HG02973 (cell line): Measurements from ENCODE around the gene ATF7IP2.
"Not testable (repeated sequence)": the region's sequence is repeated elsewhere in the genome, so short reads cannot be mapped to it uniquely, and the experiment has no call there.

ENCODE experiments used
- ATAC-seq: cut with Tn5 transposase; IDR thresholded peaks from one replicate; pipeline ENCODE4 v1.9.1; 2021; ENCODE audit warnings: moderate library complexity; ENCODE audit not compliant: unreplicated experiment

ATF7IP2 gene

DNA sequence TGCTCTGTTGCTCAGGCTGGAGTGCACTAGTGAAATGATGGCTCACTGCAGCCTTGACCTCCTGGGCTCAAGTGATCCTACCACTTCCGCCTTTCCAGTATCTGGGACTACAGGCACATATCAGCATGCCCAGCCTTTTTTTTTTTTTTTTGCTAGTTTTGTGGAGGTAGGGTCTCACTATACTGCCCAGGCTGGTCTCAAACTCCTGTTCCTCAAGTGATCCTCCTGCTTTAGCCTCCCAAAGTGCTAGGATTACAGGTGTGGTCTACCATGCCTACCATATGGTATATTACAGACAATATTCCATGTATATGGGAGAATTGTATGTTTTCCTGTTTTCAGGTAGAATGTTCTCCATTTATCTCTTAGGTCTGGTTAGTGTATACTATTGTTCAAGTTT, 12.3 kb upstream of the ATF7IP2 start:
- ATAC-seq, result no peak

- no peak for ATAC-seq
These were observed 9.6 kb upstream of the ATF7IP2 start for GRCh38 chr16:10376229-10376628.

DNA sequence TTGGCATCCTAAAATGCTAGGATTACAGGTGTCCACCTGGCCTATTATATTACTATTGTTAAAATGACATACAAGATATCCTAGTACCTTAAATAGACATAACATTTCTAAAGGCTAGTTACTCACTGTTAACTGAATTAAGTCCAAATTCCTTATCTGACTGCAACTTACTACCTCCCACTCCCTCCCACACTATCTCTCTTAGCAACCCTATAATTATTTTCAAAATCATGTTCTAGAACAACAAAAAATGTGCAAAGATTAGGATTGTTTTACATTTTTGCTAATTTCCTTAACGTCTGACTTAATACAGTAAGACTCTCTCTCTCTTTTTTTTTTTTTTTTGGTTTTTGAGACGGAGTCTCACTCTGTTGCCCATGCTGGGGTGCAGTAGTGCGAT, 2.2 kb upstream of the ATF7IP2 start:
- no peak for ATAC-seq

DNA sequence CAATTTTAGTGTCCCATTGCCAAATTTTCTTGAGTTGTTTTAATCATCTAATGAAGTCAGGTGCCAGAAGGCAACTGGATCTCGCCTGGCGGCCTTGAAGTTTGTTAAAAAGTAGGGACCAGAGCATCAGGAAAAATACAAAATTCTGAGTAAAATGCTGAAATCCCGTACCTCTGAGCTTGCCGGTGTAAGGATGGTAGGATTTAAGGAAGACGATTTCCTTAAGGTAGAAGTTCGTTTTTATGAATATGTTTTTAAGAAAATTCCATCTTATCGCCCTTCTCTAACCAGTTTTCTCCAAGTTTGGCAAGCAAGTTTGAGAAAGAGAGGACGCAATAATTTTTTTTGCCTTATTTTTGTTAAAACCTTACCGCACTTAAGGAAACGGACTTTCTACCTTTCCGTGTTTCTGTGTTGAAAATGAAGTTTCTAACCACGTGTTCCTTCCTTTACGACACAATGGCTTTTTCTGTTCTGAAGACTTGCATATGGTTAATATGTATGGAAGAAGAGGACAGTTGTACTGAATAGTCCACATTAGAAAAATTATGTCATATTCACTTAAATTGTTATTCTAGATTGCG, 748 bp downstream of the ATF7IP2 start:
- no peak for ATAC-seq

DNA sequence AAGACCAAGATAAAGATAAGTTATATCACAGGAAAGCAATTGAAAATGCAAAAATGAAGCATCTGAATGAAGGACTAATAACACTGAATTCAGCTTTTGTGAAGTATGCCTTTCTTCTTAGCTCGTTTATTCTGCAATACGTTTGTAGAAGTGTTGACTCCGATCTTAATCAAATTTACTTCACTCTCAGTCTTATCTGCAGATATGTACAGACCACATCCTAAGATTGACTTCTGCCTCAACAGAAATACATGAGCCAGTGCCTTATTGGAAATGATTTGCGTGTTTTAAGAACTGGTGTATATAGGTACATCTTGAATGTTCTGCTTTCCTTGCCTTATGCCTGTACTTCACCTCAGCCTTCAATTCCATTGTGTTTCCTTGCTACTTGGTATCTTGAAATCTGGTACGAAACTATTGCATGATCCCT, 1.3 kb downstream of the ATF7IP2 start:
- no peak for ATAC-seq

- ATAC-seq, result no peak
These were observed 3.1 kb downstream of the ATF7IP2 start for GRCh38 chr16:10388988-10389387.

GRCh38 chr16:10390330-10390729, 4.5 kb downstream of the ATF7IP2 start:
- ATAC-seq, result no peak

DNA sequence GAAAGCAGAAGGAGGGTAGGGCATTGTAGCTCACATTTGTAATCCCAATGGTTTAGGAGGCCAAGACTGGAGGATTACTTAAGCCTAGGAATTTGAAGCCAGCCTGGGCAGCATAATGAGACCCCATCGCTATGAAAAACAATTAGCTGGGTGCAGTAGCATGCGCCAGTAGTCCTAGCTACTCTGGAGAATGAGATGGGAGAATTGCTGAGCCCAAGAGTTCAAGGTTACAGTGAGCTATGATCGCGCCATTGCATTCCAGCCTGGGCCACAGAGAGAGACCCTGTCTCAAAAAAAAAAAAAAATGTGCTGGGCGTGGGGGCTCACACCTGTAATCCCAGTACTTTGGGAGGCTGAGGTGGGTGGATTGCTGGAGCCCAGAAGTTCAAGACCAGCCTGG, 5.0 kb downstream of the ATF7IP2 start:
- ATAC-seq, result no peak

- ATAC-seq, result no peak
These were observed 5.5 kb downstream of the ATF7IP2 start for GRCh38 chr16:10391339-10391738.

GRCh38 chr16:10402975-10403374, 17.1 kb downstream of the ATF7IP2 start:
- no peak for ATAC-seq

DNA sequence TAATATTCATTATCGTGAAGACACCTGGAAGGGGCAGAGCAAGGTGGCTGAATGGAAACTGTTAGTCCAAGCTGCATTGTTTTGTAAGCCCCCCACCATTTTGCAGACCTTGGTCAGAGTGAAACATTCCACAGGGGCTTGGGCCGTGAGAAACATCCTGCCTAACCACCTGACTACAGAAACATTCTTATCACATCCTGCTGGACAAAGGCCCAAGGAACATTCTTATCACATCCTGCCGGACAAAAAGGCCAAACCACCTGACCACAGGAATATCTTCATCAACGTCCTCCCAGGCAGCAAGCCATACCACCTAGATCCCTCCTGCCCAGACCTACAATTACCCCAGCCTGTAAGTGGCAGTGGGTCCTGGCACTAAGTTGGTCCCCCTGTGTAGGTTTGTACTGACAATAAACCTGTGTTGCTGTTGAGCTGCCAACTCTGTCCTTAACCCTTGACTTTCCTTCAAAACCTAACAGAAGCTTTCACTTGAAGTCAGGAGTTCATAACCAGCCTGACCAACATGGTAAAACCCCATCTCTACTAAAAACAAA, 19.6 kb downstream of the ATF7IP2 start:
- ATAC-seq, result no peak

DNA sequence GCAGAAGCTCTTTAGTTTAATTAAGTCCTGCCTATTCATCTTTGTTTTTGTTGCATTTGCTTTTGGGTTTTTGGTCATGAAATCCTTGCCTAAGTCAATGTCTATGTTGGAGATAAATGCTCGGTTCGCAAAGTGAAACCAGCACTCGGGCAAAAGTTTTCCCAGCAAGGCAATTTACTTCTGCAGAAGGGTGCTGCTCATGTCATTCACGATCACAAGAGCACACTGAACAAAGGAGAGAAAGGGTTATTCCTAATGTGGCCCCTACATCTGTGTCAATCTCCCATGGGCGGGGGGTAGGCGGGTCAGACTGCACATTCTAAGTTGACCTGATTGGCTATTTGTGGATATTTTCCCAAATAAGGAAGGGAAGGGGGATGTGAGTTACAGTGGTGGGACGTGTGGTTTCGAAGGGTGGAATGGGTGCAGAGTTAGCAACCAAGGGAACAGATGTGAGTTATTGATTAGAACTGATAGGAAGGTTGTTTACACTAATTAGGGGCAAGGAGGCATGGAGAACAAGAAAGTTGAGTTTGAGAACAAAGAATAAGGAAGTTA, 23.0 kb downstream of the ATF7IP2 start:
- no peak for ATAC-seq

DNA sequence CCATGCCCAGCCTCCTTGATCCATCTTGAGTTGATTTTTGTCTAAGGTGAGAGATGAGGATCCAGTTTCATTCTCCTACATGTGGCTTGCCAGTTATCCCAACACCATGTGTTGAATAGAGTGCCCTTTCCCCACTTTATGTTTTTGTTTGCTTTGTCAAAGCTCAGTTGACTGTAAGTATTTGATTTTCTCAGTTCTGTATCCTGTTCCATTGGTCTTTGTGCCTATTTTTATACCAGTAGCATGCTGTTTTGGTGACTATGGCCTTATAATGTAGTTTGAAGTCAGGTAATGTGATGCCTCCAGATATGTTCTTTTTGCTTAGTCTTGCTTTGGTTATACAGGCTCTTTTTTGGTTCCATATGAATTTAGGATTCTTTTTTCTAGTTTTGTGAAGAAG, 23.9 kb downstream of the ATF7IP2 start:
- ATAC-seq, result not testable (repeated sequence)

DNA sequence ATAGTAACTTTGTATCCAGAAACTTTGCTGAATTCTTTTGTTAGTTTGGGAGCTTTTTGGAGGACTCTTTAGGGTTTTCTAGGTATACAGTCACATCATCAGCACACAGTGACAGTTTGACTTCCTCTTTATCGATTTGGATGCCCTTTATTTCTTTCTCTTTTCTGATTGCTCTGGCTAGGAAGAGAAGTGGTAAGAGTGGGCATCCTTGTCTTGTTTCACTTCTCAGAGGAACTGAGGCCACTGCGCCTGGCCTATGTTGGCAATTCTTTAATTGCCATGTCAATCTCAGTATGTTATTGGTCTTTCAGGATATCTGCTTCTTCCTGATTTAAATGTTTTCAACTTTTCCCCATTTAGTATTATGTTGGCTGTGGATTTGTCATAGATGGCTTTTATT, 24.6 kb downstream of the ATF7IP2 start:
- ATAC-seq, result no peak

GRCh38 chr16:10412935-10413601, 27.2 kb downstream of the ATF7IP2 start:
- ATAC-seq, result no peak

DNA sequence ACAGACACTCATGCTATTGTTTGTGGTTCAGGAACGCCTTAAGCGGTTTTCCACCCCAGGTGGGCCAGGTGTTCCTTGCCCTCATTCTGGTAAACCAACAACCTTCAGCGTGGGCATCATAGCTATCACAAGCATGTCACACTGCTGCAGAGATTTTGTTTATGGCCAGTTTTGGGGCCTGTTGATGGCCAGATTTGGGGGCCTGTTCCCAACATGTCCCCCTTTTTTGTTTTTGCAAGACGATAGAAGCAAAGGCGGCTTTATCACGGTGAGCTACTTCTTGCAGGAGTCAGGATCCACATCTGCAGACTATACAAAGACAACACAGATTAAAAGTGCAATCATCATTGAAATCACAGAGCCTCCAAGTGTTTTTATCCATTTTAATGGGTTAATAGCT, 32.3 kb downstream of the ATF7IP2 start:
- ATAC-seq, result not testable (repeated sequence)

DNA sequence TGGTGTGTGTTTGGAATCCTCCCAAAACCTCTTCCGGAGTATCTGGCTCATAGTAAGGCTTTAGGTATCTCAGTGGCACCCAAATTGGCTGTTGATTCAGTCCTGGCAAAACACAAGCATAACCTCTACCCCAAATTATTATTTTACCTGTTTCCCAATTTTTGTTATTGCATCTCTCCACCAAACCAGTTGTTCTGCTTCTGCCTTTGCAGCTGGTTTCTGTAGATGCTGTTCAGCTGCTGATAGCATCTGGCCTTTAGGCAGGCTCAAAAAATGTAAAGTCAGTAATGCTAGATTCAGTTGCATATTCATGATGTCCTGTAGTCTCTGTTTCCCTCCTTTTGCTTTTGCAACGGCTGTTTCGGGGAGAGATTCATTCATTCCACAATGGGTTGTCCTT, 33.8 kb downstream of the ATF7IP2 start:
- no peak for ATAC-seq

DNA sequence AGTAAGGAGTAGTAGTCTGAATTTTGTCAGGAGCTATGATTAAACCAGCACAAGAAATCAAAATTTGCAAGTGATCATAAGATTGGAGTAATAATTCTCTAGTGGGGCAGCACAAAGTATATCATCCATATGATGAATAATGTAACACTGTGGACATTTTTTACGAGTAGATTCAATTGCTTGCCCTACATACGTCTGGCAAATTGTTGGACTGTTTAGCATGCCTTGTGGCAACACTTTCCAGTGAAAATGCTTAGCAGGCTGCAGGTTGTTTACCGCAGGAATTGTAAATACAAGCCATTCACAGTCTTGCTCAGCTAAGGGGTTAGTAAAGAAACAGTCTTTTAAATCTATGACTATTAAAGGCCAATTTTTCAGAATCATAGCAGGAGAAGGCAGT, 35.7 kb downstream of the ATF7IP2 start:
- ATAC-seq, result no peak

DNA sequence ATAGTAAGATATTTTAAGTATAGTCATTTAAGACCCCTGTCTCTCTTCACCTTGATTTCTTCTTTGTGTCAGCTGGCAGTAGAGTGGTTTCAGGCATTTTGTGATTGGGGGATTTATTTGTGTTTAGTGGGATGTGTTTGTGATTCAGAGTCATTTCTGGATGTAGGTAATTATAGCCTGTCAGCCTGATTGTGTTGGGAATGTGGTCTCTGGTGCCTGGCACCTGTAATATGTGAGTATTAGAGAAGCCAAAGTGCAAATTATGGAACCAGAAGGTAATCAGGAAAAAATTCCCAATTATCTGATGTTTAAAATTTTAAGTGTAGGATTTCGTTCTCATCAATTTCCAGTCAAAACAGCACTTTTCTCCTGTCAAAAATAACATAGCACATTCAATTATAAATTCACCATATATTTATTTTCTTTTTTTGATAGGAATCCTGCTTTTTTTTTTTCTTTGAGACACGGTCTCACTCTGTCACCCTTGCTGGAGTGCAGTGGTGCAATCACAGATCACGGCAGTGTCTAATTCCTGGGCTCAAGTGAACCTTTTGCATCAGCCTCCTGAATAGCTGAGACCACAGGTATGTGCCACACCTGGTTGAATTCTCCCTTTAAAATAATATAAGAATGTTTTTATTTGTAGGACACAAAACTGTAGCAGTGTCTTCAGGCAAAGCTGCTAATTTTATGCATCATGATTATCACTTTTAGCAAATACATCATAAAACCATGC, 42.7 kb downstream of the ATF7IP2 start:
- no peak for ATAC-seq

GRCh38 chr16:10429299-10429969, 43.6 kb downstream of the ATF7IP2 start:
- ATAC-seq, result not testable (repeated sequence)

GRCh38 chr16:10441726-10442125, 55.9 kb downstream of the ATF7IP2 start:
- no peak for ATAC-seq
